ENCODE data around the gene TACO1. TPM values are rescaled to one million over a fixed set of nuclear protein-coding genes. Genes with fewer than 3 reads are reported as not detected.

Gene TACO1
- total and polyA plus RNA-seq, 9 of the 15 experiments (the other 6 are each of a cell fraction or from before 2014, with no cell fraction given): 10.3 to 41.6 (median 30.9) TPM

- no peak overlapping the region for H3K4me3 ChIP-seq
- no peak overlapping the region for H3K27ac ChIP-seq (ENCODE audit: extremely low read depth, low read depth, low read length)
- no peaks in the 10 kb centered on the region for H3K79me2 ChIP-seq (ENCODE audit: control insufficient read depth, insufficient read depth, low read length)
- TF ChIP-seq RCOR1 (IDR thresholded peaks at IDR 0.05; ENCODE audit: borderline replicate concordance in 1 of 2, low read depth in 2 of 2, low read length in 2 of 2): no peak
- TF ChIP-seq, protein P1, sequence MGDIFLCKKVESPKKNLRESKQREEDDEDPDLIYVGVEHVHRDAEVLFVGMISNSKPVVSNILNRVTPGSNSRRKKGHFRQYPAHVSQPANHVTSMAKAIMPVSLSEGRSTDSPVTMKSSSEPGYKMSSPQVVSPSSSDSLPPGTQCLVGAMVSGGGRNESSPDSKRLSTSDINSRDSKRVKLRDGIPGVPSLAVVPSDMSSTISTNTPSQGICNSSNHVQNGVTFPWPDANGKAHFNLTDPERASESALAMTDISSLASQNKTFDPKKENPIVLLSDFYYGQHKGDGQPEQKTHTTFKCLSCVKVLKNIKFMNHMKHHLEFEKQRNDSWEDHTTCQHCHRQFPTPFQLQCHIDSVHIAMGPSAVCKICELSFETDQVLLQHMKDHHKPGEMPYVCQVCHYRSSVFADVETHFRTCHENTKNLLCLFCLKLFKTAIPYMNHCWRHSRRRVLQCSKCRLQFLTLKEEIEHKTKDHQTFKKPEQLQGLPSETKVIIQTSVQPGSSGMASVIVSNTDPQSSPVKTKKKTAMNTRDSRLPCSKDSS (IDR thresholded peaks at IDR 0.05; ENCODE audit: low read depth, partially characterized antibody): no peak
- no peaks in the 10 kb centered on the region for H3K9me3 ChIP-seq (replicated peaks; ENCODE audit: control insufficient read depth, insufficient read depth, low read depth, low read length)
- H3K4me1 ChIP-seq (replicated peaks in 1 of 2; ENCODE audit: control insufficient read depth in 2 of 2, insufficient read depth in 2 of 2, low read length in 2 of 2): no peaks in the 10 kb centered on the region
- no peak for ATAC-seq
- no peaks in the 10 kb centered on the region for H3K9me1 ChIP-seq (ENCODE audit: control insufficient read depth, insufficient read depth, low read length)
- FAIRE-seq: no peak
- H3K9ac ChIP-seq (ENCODE audit: insufficient read depth in 1 of 2, low read depth in 2 of 2, low read length in 2 of 2): no peak overlapping the region
- CTCF ChIA-PET (ENCODE audit: low intra/inter-chr PET ratio): no interaction called here
- WGBS (ENCODE audit: insufficient coverage, low coverage, missing lambda C conversion rate): 87% methylated on average over 6 of the region's 6 CpGs
- peaks cover 44% of the 10 kb centered on the region for H3K36me3 ChIP-seq (ENCODE audit: control insufficient read depth, insufficient read depth, low read length)
- no peaks in the 10 kb centered on the region for H3K27me3 ChIP-seq (ENCODE audit: control insufficient read depth in 2 of 2, insufficient read depth in 2 of 2, low read length in 2 of 2)
- intact Hi-C loops (cut with micrococcal nuclease) (loop anchor here (5.0 kb wide), 2 partner anchors 128 to 528 kb away; no protein-coding TSS in a partner anchor), in situ Hi-C loops (cut with MboI) (no loop called here)
- DNase-seq (ENCODE audit: extremely low read depth in 1 of 4, low spot score in 3 of 4): no peak
- POLR2A ChIA-PET: interaction anchor here (2.5 to 3.4 kb wide), 2 partner anchors 8 to 12 kb away, joined by 10 to 14 read pairs; partner anchors contain the start of gene MAP3K3
- H4K20me1 ChIP-seq (replicated peaks; ENCODE audit: control insufficient read depth, insufficient read depth, low read length): no peaks in the 10 kb centered on the region
- H3K4me2 ChIP-seq (ENCODE audit: insufficient read depth, low read length): no peak overlapping the region
- no TSS peak for BruUV-seq (replicated peaks)
- H2AFZ ChIP-seq (ENCODE audit: low read depth, low read length): no peak overlapping the region
Observed at GRCh38 chr17:63609816-63610573, 9.3 kb downstream of the TACO1 start.

All from K562 (cell line).